OCI-LY3 (cell line): Measurements from ENCODE around the gene LYZL2.

Experiments used
- EZH2phosphoT487 ChIP-seq: fragments of 200-600 bp; shearing (Covaris generic); IDR thresholded peaks from 2 replicates; pipeline ENCODE4 v1.6.1; 2018; ENCODE audit warnings: antibody characterized with exemption, mixed run types, low read depth
- TF ChIP-seq, protein P1 (sequence below): fragments of 200-600, 300-600 bp; sonication (generic); IDR thresholded peaks from 2 replicates; pipeline ENCODE4 v1.5.1; 2014; ENCODE audit warnings: antibody characterized with exemption, low read length, low read depth

DNA sequence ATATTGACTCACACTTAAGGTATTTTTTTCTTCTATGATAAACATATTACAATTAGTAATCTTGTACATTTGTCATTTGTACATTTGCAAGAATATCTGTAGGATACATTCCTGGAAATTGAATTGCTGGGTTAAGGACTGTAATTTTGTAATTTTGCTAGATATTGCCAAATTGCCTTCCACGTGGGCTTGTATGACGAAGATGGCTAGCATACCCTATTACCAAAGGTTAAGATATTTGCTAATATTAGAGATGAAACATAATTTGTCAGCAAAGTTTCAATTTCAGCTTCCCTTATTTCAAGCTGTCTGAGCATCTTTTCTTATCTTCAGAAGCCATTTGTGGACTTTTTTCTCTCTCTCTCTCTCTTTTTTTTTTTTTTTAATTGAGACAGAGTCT lies 1.0 kb upstream of the LYZL2 start:
- TF ChIP-seq, protein P1, sequence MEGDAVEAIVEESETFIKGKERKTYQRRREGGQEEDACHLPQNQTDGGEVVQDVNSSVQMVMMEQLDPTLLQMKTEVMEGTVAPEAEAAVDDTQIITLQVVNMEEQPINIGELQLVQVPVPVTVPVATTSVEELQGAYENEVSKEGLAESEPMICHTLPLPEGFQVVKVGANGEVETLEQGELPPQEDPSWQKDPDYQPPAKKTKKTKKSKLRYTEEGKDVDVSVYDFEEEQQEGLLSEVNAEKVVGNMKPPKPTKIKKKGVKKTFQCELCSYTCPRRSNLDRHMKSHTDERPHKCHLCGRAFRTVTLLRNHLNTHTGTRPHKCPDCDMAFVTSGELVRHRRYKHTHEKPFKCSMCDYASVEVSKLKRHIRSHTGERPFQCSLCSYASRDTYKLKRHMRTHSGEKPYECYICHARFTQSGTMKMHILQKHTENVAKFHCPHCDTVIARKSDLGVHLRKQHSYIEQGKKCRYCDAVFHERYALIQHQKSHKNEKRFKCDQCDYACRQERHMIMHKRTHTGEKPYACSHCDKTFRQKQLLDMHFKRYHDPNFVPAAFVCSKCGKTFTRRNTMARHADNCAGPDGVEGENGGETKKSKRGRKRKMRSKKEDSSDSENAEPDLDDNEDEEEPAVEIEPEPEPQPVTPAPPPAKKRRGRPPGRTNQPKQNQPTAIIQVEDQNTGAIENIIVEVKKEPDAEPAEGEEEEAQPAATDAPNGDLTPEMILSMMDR = no peak
- no peak for TF ChIP-seq EZH2phosphoT487
